LNCaP clone FGC (cell line): ENCODE data around the gene OOEP.

ENCODE experiments used
- DNase-seq: peaks from one replicate; pipeline ENCODE4 v3.0.0-alpha.2; 2011; ENCODE audit warnings: low read depth
- H3K4me3 ChIP-seq: 2 replicates; pipeline ENCODE4 v1.5.1; 2011; ENCODE audit warnings: mild to moderate bottlenecking, low read depth, low read length, control low read depth
- TF ChIP-seq, protein P1 (sequence below): IDR thresholded peaks from 2 replicates; pipeline ENCODE4 v1.5.1; 2012; ENCODE audit warnings: mild to moderate bottlenecking; ENCODE audit not compliant: control insufficient read depth, insufficient read depth; ENCODE audit errors: extremely low read depth

Gene OOEP

DNA sequence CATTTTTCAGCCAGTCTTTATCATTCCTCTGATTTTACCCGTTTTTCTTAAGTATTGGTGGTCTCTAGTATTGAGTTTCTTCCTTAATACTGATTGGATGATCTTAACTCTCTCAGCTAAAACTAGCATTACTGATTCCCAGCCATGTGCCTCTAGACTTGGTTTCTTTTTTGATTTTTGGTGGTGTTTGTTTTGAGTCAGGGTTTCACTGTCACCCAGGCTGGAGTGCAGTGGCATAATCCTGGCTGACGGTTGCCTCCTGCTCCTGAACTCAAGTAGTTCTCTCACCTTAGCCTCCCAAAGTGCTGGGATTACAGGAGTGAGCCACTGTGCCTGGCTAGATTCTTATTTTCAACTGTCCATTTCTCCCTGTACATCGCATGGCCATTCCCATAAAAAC, 40.5 kb downstream of the OOEP start:
- H3K4me3 ChIP-seq: no peak overlapping the region
- no peak for DNase-seq
- TF ChIP-seq, protein P1, sequence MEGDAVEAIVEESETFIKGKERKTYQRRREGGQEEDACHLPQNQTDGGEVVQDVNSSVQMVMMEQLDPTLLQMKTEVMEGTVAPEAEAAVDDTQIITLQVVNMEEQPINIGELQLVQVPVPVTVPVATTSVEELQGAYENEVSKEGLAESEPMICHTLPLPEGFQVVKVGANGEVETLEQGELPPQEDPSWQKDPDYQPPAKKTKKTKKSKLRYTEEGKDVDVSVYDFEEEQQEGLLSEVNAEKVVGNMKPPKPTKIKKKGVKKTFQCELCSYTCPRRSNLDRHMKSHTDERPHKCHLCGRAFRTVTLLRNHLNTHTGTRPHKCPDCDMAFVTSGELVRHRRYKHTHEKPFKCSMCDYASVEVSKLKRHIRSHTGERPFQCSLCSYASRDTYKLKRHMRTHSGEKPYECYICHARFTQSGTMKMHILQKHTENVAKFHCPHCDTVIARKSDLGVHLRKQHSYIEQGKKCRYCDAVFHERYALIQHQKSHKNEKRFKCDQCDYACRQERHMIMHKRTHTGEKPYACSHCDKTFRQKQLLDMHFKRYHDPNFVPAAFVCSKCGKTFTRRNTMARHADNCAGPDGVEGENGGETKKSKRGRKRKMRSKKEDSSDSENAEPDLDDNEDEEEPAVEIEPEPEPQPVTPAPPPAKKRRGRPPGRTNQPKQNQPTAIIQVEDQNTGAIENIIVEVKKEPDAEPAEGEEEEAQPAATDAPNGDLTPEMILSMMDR: no peak

DNA sequence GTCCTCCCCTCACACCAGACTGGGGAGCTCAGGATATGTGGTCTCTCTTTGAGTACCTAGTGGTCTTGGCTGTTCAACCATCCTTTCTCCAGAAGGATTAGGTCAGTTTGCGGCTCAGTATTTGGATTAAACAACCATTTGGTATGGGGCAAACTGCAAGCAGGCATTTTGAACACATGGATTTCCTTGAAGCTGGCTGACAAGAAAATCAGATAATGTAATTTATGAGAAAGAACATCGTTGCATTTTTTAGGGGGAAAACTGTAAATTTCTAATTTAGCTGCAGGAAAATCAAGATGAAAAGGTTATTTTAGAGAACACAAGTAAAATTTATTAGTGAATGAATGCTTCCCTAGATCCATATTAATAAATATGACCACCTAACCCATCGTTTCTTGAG, 40.9 kb downstream of the OOEP start:
- no peak overlapping the region for H3K4me3 ChIP-seq
- TF ChIP-seq, protein P1: no peak
- DNase-seq: no peak

DNA sequence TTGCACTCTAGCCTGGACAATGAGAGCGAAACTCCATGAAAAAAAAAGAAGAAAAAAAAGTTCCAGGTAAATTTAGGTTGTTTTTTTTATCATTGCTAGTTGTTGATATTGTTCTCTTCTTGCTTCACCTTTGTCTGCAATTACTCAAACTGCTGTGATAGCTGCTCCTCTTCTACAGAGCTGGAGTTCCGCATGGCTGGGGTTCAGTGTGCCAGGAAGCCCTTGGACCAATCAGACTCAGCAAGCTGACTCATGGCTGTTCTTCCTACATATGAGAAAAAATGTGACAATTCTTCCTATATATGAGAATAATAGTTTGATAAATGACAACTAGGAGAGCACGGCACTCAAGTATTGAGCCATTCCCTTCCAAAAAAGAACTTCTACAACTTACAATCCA, 44.0 kb downstream of the OOEP start:
- no peak for DNase-seq
- TF ChIP-seq, protein P1: no peak
- H3K4me3 ChIP-seq: no peak overlapping the region

DNA sequence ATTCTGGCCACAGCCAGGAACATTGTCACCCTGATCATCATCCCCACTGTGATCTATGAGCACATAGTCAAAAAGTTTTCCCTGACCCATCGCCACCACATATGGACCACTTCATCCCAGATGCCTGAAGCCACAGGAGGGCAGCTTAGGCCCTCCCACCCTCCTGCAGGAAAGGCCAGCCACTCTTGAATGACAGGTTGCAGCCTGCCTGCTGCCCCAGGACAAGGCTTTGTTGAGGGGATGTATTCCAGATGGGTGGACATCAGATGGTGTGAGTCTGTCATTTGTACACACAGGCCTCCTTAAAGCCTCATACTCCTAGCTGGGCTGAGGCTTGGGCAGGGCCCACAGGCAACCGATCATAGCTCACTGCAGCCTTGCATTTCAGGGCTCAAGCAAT, 46.4 kb downstream of the OOEP start:
- no peak for DNase-seq

More for the DNA sequence above, 46.4 kb downstream of the OOEP start:
- no peak overlapping the region for H3K4me3 ChIP-seq
- TF ChIP-seq, protein P1: no peak
